Gastroesophageal sphincter (tissue), 4 donors: ENCODE data around the gene FGF3. TPM values are rescaled to one million over a fixed set of nuclear protein-coding genes. Genes with fewer than 3 reads are reported as not detected.

Experiments
- ATAC-seq: fragments of 150-250 bp; one replicate; pipeline ENCODE4 v1.9.1; 2016; ENCODE audit warnings: mild to moderate bottlenecking, moderate library complexity
- H3K27ac ChIP-seq, 4 donors: fragments of 200-600 bp; sonication (generic) in 3 of 4; 1 replicate in 3 of 4; 2 replicates in 1 of 4; pipeline ENCODE4 v1.5.1; 2016 to 2019
- H3K27me3 ChIP-seq: fragments of 200-600 bp; sonication (generic); one replicate; pipeline ENCODE4 v1.5.1; 2019
- H3K36me3 ChIP-seq, 2 donors: fragments of 200-600 bp; sonication (generic); one replicate each; pipeline ENCODE4 v1.5.1; 2019; ENCODE audit warnings: control low read depth in 1 of 2
- H3K4me1 ChIP-seq, 3 donors: fragments of 200-600 bp; sonication (generic); 1 replicate in 2 of 3; 2 replicates in 1 of 3; pipeline ENCODE4 v1.5.1; 2016 to 2019; ENCODE audit warnings: control low read depth in 2 of 3
- H3K4me3 ChIP-seq, 2 donors: fragments of 200-600 bp; sonication (generic); one replicate each; pipeline ENCODE4 v1.5.1; 2019; ENCODE audit warnings: mild to moderate bottlenecking in 1 of 2, moderate library complexity in 1 of 2
- H3K9me3 ChIP-seq, 3 donors: fragments of 200-600 bp; sonication (generic); one replicate each; pipeline ENCODE4 v1.5.1; 2017 to 2019; ENCODE audit warnings: control low read depth in 2 of 3
- CTCF ChIP-seq, 4 experiments: fragments of 200-600 bp in 2 of 4; fragments of 450-650 bp in 2 of 4; sonication (generic) in 1 of 4; IDR thresholded peaks; one replicate each; pipeline ENCODE4 v1.5.1; 2017 to 2019; ENCODE audit warnings: antibody characterized with exemption in 4 of 4, mild to moderate bottlenecking in 2 of 4, moderate library complexity in 2 of 4
- EP300 ChIP-seq: sonication (generic); formaldehyde crosslinking; IDR thresholded peaks from one replicate; pipeline ENCODE4 v1.6.1; 2017; ENCODE audit warnings: antibody characterized with exemption, mild to moderate bottlenecking
- POLR2A ChIP-seq, 2 donors: fragments of 450-650 bp; IDR thresholded peaks; one replicate each; pipeline ENCODE4 v1.6.1; 2017; ENCODE audit warnings: antibody characterized with exemption in 2 of 2, mild to moderate bottlenecking in 2 of 2, moderate library complexity in 1 of 2
- POLR2AphosphoS5 ChIP-seq: sonication (generic); formaldehyde crosslinking; IDR thresholded peaks from one replicate; pipeline ENCODE4 v1.6.1; 2017; ENCODE audit warnings: antibody characterized with exemption
- WGBS, 2 donors: methylation state at CpG; one replicate each; pipeline ENCODE4 v1.1.5; 2018; ENCODE audit warnings: low coverage in 1 of 2; 5-methylcytosine and 5-hydroxymethylcytosine counted together
- total RNA-seq, 4 donors: library from RNA; depleted of rRNA; stranded (reverse); fragments of >200 nt; gene quantifications; one replicate each; pipeline ENCODE4 v1.1.0, GENCODE V29; 2016

Gene FGF3
- total RNA-seq, 4 donors from 2014 or later, result not detected

- TF ChIP-seq POLR2AphosphoS5 (no peak), EP300 (no peak), CTCF (IDR thresholded peaks at IDR 0.05) (no peak), POLR2A (IDR thresholded peaks at IDR 0.05) (no peak)
- WGBS, 2 donors, result 68 to 74% methylated on average over 6 to 7 of the region's 8 CpGs
- peaks cover 0 to 11% (median 0%) of the 10 kb centered on the region in 3 donors for H3K4me1 ChIP-seq
These were observed 40.8 kb downstream of the FGF3 start for GRCh38 chr11:69778373-69778772.

GRCh38 chr11:69775163-69775755 lies 44.0 kb downstream of the FGF3 start, which contains the start of gene FGF4:
Gene FGF4 (minus strand): TSS chr11:69775341. CDS start chr11:69775084, 257 bp downstream.
- no peak for ATAC-seq
- no CpG with 5 or more reads among the region's 66 CpGs for WGBS, 2 donors
- Histone ChIP-seq H3K27me3 (peaks cover 90% of the 10 kb centered on the region), H3K9me3 (no peaks in the 10 kb centered on the region), H3K4me1 (peaks cover 0 to 11% (median 0%) of the 10 kb centered on the region in 3 donors), H3K27ac (no peak within 1 kb of the TSS), H3K4me3 (no peak within 1 kb of the TSS), H3K36me3 (no peaks in the 10 kb centered on the region)
- TF ChIP-seq POLR2A (IDR thresholded peaks at IDR 0.05) (no peak), CTCF (IDR thresholded peaks at IDR 0.05) (no peak), POLR2AphosphoS5 (no peak), EP300 (no peak)

More at GRCh38 chr11:69778373-69778772, 40.8 kb downstream of the FGF3 start:
- Histone ChIP-seq H3K27me3 (peaks cover 79% of the 10 kb centered on the region), H3K9me3 (no peaks in the 10 kb centered on the region), H3K27ac (no peak overlapping the region), H3K36me3 (no peaks in the 10 kb centered on the region), H3K4me3 (no peak overlapping the region)
- no peak for ATAC-seq

- Histone ChIP-seq H3K4me3 (no peak overlapping the region), H3K9me3 (no peaks in the 10 kb centered on the region), H3K36me3 (no peaks in the 10 kb centered on the region), H3K27ac (no peak overlapping the region), H3K27me3 (peaks cover 90% of the 10 kb centered on the region), H3K4me1 (peaks cover 0 to 11% (median 0%) of the 10 kb centered on the region in 3 donors)
- no peak for TF ChIP-seq CTCF (IDR thresholded peaks at IDR 0.05)
- TF ChIP-seq POLR2A (IDR thresholded peaks at IDR 0.05), result no peak
- TF ChIP-seq EP300, result no peak
- TF ChIP-seq POLR2AphosphoS5, result no peak
- ATAC-seq, result no peak
- WGBS, 2 donors, result no CpG with 5 or more reads among the region's 107 CpGs
These were observed 44.7 kb downstream of the FGF3 start for GRCh38 chr11:69774354-69775162.

GRCh38 chr11:69773626-69774353 lies 45.4 kb downstream of the FGF3 start:
- H3K27me3 ChIP-seq, result peaks cover 96% of the 10 kb centered on the region
- ATAC-seq, result no peak
- H3K4me3 ChIP-seq, result no peak overlapping the region
- H3K36me3 ChIP-seq, result no peaks in the 10 kb centered on the region
- WGBS, 2 donors, result 0% methylated on average over 1 of the region's 30 CpGs; no CpG with 5 or more reads in 1 of the 2 donors
- no peak overlapping the region for H3K27ac ChIP-seq
- no peak for TF ChIP-seq CTCF (IDR thresholded peaks at IDR 0.05)
- TF ChIP-seq POLR2AphosphoS5, result no peak
- TF ChIP-seq EP300, result no peak
- TF ChIP-seq POLR2A (IDR thresholded peaks at IDR 0.05), result no peak
- H3K4me1 ChIP-seq, result peaks cover 0 to 11% (median 0%) of the 10 kb centered on the region in 3 donors
- peaks cover 0 to 7% (median 0%) of the 10 kb centered on the region in 3 donors for H3K9me3 ChIP-seq
